COLO668 (cell line): ENCODE measurements around the gene ARHGAP26.
"Not testable (repeated sequence)": the region's sequence is repeated elsewhere in the genome, so short reads cannot be mapped to it uniquely, and the experiment has no call there.

Experiments
- DNase-seq: peaks from one replicate; lab custom pipeline; 2025; ENCODE audit not compliant: unreplicated experiment; lab: John Stamatoyannopoulos, UW

Gene ARHGAP26

GRCh38 chr5:143194713-143195112 lies 424.5 kb downstream of the ARHGAP26 start:
- DNase-seq, result no peak

DNA sequence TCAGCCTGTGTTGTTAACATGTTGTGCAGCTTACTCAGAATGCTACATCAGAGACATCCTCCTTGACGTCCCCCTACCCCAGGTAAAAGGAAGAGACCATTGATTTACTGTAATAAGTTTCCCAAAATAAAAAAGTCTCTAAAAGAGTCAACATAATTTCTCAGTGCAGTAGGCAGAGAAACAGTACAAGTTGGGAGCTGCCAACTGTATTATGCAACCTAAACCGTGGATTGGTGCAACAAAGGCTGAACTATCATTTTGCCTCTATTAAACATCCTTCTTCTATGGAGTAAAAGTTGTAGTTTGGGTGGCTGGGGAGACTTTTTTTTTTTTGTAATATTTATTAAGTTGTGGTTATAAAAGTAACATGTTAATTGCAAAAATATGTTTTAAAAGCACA lies 425.3 kb downstream of the ARHGAP26 start:
- DNase-seq, result no peak

- DNase-seq, result no peak
Measured at GRCh38 chr5:143196601-143197259, 426.6 kb downstream of the ARHGAP26 start.

DNA sequence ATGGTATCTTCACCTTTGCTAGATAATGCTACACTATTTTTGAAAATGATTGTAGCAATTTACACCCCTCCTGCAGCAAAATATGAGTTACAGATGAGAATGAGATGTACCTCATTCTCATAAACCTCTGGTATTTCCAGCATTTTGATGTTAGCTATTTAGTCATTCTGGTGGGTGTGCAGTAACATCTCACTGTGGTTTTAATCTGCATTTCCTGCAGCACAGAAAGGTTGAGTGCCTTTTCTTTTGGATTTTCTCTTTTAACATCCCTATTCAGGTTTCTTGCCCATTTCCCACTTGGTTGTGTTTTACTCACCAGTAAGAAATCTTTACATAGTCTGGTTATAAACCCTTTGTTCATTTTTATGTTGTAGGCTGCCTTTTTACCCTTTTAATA lies 427.1 kb downstream of the ARHGAP26 start:
- no peak for DNase-seq

GRCh38 chr5:143198332-143198731 lies 428.2 kb downstream of the ARHGAP26 start:
- no peak for DNase-seq

DNA sequence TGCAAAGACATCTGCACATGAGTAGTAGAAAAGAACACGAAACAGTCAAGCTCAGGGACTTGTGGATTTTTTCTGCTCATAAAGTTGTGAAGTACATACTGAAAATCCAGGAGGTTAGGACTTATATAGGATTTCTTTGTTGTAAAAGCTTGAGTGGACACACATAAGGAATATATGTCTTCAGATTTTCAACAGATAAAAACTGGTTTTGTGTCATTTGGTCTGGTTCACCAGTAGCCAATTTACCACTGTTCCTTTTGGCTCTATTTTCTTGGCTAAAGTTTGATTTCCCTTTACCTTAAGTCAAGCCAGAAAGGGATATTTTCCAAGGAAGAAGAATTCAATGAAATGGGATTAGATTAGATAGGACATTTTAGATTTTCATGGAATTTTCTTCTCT lies 429.0 kb downstream of the ARHGAP26 start:
- no peak for DNase-seq

DNA sequence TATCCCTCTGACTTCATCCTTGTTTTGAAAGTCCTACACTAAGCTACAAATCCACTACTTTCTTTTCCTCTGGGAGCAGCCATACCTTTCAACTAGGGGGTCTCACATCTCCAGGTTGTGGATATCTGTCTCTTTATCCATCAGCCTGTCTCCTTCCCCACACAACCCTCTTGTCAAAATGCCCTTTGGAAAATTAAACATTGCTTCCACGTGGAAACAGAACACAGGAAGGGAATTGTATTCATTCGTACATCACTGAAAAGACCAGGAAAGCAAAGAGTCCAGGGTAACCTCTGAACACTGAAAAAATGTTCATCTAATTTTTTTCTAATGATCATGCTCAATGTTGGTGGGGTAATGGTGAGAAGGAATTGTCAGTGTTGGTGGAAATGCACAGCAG lies 429.7 kb downstream of the ARHGAP26 start:
- DNase-seq, result no peak

DNA sequence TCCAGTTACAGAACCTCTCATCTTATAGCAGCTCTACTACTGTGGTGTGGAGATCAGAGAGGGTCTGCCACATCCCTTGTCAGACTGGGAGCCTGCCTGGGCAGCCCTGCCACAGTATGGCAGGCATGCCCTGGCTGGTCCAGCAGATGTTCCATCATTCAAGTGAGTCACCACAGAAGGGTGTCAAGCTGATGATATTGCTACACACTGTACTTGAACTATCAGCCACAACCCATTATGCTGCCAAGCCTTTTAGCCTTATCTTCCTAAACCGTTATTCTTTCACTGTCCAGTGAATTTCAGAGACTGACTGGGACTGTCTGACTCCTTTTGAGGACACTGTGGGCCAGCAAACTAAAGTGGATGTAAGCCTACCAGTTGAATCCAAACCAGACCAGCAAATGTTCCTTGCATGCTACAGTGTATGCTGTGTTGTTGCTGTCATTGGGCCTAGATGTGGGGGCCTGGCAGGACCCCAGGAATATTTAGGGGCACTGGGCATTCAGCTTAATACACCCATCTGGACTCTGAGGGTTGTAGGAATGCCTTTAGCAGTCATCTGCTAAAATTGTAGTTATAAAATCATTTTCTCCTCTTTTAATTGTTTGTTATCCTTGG lies 430.7 kb downstream of the ARHGAP26 start:
- peak; percentile 29 for DNase-seq

DNA sequence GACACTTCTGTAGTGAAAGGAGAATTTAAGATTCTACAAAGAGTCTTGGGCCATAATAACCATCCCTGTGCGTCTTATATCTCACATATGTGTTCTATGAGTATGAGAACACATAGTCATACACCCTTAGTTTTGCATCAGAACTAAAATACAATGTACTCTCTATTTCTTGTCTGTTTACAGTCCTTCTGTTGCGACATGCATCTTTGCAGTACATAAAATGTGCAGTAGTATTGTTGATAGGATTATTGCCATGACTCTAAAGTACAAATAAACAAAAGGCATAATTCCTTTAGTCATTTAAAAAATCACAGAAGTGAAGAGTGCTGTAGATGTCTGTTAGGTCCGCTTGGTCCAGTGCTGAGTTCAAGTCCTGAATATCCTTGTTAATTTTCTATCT lies 431.4 kb downstream of the ARHGAP26 start:
- no peak for DNase-seq

DNA sequence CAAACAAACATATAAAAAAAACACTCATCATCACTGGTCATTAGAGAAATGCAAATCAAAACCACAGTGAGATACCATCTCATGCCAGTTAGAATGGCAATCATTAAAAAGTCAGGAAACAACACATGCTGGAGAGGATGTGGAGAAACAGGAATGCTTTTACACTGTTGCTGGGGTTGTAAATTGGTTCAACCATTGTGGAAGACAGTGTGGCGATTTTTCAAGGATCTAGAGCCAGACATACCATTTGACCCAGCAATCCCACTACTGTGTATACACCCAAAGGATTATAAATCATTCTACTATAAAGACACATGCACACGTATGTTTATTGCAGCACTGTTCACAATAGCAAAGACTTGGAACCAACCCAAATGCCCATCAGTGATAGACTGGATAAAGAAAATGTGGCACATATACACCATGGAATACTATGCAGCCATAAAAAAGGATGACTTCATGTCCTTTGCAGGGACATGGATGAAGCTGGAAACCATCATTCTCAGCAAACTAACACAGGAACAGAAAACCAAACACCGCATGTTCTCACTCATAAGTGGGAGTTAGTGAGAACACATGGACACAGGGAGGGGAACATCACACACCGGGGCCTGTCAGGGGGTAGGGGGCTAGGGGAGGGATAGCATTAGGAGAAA lies 433.3 kb downstream of the ARHGAP26 start:
- DNase-seq, result not testable (repeated sequence)

- DNase-seq, result no peak
Measured at GRCh38 chr5:143204474-143205246, 434.5 kb downstream of the ARHGAP26 start.

GRCh38 chr5:143205386-143205785 lies 435.2 kb downstream of the ARHGAP26 start:
- DNase-seq, result no peak

- DNase-seq, result no peak
Measured at GRCh38 chr5:143205883-143206195, 435.7 kb downstream of the ARHGAP26 start.

DNA sequence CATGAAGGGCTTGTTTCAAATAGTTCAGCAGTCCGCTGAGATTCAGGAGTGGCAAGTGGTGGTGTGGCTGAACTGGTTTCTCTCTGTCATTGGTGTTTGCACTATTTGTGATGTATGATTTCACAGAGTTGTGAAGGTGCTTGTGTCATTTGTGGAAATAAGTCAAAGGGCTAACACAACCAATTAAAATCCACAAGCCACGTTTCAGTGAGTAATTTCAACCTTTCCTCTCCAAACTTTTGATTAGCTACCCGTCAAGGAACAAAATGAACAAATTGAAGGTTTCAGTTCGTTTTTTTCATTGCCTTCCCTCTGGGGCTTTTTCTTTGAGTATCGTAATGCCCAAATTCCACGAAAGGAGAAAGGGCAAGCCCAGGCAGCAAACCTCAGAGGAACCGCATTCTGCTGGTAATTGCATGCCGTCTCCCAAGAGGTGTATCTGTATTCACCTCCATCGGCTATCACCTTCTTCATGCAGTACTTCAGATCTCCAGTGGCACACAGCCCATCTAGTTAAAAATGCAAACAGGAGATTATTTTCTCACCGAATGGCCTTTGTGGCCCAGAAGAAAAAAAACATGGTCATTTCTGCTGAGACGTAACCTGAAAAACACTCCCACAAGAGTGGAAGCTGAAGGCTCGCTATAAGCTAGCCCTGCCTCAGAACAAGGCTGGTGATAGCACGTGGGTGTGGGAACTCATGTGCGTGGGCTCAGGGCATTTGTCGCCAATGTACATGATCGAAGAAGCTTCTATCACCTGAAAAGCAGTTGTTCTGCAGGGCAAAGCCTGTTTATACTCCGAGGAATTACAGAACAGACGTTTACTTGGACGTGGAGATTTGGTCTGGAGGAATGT lies 436.2 kb downstream of the ARHGAP26 start:
- DNase-seq, result no peak

DNA sequence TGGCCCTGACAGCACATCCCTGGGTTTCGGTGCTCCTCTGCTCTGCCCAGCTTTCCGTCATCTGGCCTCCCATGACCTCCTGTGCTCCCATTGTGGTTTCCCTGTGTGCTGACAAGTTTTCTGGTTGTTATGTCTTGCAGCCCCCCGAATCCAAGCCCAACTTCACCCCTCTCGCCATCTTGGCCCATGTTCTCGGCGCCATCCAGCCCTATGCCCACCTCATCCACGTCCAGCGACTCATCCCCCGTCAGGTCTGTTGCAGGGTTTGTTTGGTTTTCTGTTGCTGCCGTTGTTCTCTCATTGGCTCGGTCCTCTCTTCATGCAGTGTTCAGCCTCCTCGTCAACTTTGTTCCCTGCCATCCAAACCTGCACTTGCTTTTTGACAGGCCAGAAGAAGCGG lies 436.9 kb downstream of the ARHGAP26 start:
- DNase-seq, result no peak

DNA sequence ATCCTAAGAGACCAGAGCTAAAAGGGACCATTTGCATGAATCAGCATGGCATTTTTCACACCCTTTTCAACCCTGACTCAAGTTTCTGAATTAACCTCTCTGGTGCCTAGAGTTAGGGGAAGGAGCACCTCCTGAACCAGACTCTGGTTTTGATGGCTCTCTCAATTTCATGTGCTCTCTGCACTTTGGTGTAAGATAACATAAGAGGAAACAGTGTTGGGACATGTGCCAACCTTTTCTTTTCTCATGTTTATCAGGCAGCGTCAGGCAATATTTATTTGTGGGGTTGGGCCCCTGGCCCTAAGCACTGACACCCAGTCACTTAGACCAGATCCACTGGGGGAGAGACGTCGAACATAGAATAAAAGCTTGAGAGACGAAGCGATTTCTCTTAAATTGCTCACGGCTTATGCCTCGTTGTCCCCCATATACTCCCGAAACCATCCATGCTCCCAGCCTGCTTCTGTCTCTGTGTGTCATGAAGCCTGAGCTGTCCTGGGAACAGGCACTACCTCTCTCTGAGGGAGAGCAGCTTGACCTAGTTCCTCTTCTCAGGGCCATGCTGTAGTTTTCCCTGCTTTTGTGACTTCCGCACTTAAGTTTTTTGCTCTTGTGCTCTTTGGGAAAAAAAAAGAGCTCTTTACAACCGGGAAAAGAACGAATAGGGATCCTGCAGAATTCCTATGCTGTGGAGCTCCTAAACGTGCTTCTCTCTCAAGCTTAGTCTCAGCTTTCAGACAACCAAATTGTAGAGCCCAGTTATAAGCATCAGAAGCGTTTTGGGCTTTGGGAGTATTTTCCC lies 437.6 kb downstream of the ARHGAP26 start:
- DNase-seq, result peak; percentile 20

- no peak for DNase-seq
Measured at GRCh38 chr5:143208365-143208641, 438.1 kb downstream of the ARHGAP26 start.

- DNase-seq, result no peak
Measured at GRCh38 chr5:143208781-143209510, 438.8 kb downstream of the ARHGAP26 start.

GRCh38 chr5:143209881-143210395 lies 439.8 kb downstream of the ARHGAP26 start:
- no peak for DNase-seq
